Measurements from ENCODE around the gene AKR1C8.

Gene AKR1C8

DNA sequence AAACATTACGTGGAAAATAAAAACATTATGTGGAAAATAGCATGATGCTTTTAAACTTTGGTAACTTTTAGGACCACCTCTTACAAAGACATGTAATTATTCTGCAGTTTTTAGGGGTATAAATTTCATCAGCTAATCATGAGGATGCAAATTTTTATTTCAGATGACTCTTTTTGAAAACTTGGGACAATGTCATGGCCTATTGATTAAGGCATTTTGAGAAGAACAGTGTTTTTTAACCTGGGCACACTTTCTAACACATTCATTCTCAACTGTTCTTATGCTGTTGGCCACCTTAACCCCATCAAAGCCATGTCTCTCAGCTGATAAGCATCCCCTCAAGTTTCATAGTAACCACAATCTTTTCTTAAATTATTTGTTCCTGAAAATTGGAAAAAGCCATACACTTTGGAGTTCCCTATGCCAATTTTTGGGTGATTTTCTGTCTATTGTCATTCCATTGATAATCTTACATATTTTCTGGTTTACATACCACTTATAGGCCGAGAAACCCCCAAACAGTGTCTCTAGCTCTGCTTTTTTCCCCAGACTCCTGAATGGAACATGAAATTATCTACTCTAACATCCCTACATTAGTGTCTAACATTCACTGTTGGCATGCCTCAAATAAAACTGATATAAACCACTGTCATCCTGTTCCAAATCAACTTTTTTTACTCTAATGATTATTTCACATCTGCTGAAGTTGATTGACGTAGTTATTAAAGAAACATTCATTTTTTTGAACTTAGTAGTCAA is 76.1 kb downstream of the AKR1C8 start:
- DNase-seq (ENCODE audit: low read depth in 1 of 2, low spot score in 1 of 2), result no peak

DNA sequence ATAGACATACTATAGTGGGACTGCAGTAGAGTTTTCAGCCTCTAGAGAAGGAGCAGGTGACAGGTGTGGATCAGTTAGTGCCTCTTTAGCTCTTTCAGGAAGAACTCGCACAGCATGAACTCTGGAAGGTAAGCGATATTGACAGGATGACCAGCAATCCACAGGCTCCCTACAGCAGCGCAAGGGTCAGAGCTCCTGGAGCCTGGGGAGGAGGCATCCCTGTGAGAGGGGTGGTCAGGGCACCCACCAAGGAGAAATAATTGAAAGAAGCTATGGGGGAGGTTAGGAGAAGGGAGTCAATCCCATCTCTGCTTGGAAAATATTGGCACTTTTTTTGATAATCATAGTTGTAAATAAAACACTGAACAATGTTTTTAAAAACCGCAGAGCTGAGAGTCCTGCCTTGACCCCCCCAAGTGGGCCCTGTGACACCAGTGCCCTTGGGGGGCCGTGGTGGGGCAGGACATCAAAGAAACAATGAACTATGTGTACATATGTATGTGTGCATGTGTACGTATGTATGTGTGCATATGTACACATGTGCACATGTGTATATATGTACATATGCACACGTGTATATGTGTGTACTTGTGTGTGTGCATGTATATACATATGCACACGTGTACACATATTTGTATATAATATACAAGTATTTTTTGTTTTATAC is 77.0 kb downstream of the AKR1C8 start:
- DNase-seq (ENCODE audit: low read depth in 1 of 2, low spot score in 1 of 2), result no peak

DNA sequence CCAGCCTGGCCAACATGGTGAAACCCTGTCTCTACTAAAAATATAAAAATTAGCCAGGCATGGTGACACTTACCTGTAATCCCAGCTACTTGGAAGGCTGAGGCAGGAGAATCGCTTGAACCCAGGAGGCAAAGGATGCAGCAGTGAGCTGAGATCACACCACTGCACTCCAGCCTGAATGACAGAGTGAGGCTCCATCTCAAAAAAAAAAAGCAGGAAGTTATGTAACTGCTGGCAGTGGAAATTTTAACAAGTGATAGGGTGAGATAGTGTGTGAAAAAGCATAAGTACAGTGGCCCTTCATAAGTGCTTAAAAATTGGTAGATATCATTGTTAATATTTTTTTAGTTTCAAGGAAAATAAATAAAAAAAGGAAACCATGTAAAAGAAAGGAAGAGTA is 78.4 kb downstream of the AKR1C8 start:
- DNase-seq (ENCODE audit: low read depth in 1 of 2, low spot score in 1 of 2), result no peak

DNA sequence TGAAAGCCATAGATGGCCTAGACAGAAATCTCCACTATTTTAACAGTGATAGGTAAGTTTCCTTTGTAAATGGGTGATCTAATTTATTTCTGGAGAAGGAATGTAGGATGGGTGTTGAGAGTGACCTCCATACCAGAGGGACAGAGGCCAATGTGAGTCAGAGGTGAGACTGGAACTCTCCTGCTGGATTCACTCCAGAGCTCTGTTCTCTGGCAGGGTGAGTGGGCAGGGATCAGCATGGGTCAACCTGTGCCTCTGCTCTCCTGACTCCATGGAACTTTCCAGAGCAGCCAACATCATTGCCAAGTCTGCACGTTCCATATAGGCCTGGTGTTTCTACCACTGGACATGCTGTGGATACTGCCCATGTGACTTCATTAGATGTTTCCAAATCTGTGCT is 79.3 kb downstream of the AKR1C8 start:
- DNase-seq (ENCODE audit: low read depth in 1 of 2, low spot score in 1 of 2), result no peak
